Stimulated activated CD4-positive, alpha-beta T cell treated with anti-CD3 and anti-CD28 coated beads, Interleukin-2, amount 100 ng/mL, for 48 hours (primary cell): ENCODE data around the gene EGR4.

ENCODE experiments used
- DNase-seq, 2 donors: peaks; one replicate each; pipeline ENCODE4 v3.0.0-alpha.2; 2020

The EGR4 gene

GRCh38 chr2:73244580-73244979 lies 48.8 kb downstream of the EGR4 start:
- DNase-seq: no peak

DNA sequence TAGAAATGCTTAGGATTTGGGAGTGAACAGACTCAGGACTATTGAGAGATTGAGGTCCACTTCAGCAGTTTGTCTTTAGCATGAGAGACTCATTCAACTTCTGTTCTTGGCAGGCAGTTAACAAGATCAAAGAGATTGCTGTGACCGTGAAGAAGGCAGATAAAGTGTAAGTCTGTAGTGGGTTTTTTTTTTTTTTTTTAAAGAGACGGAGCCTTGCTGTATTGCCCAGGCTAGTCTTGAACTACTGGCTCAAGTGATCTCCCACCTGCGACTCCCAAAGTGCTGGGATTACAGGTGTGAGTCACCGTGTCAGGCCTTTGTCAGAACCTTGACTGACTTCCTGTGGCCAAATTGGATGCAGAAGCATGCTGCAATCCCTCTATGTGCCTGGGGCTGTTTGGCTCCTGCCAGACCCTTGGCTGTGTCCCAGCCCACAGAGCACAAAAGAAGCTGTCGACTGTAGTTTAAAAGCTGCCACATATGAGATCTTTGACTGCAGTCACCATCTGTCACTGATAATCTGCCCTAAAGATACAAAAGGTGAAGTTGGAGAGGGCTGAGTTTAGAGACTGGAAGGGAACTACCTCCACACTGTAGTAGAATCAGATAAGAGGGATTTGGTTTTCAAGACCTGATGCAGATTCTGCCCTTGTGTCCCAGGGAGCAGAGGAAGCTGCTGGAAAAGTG lies 49.3 kb downstream of the EGR4 start:
- no peak for DNase-seq
